Measurements from ENCODE around the gene MTR. TPM values are rescaled to one million over a fixed set of nuclear protein-coding genes. Genes with fewer than 3 reads are reported as not detected.

The MTR gene
- total RNA-seq, 1 experiment from 2014 or later: 35.5 TPM

- Histone ChIP-seq H2BK20ac (ENCODE audit: low read depth, low read length, poor library complexity, severe bottlenecking) (no peak overlapping the region), H4K20me1 (ENCODE audit: control insufficient read depth, insufficient read depth, insufficient read length) (no peaks in the 10 kb centered on the region), H2BK5ac (ENCODE audit: insufficient read length, low read length) (no peak overlapping the region), H3K9ac (ENCODE audit: extremely low read depth, insufficient read length, low read length) (no peak overlapping the region), H3K4me1 (ENCODE audit: insufficient read depth, low read length) (no peaks in the 10 kb centered on the region), H2AFZ (ENCODE audit: low read length) (no peak overlapping the region), H3K23me2 (ENCODE audit: insufficient read length, low read depth, low read length, poor library complexity, severe bottlenecking) (no peaks in the 10 kb centered on the region), H4K8ac (replicated peaks; ENCODE audit: insufficient read length, low read depth, low read length) (no peak overlapping the region), H3K56ac (ENCODE audit: insufficient read length, low read depth, low read length) (no peak overlapping the region), H3K4ac (ENCODE audit: low read depth, low read length) (no peak overlapping the region), H2AK5ac (ENCODE audit: insufficient read length, low read length) (no peak overlapping the region), H2BK120ac (ENCODE audit: low read depth, low read length, poor library complexity, severe bottlenecking) (no peak overlapping the region), H2BK12ac (ENCODE audit: insufficient read length, low read depth, low read length) (no peak overlapping the region), H3K14ac (ENCODE audit: insufficient read depth, low read length) (no peak overlapping the region), H3K79me2 (ENCODE audit: insufficient read depth, low read length) (no peaks in the 10 kb centered on the region), H3K18ac (ENCODE audit: insufficient read length, low read depth, low read length) (no peak overlapping the region), H3T11ph (ENCODE audit: low read length) (no peak overlapping the region), H4K91ac (ENCODE audit: insufficient read length, low read depth, low read length) (no peak overlapping the region), H4K5ac (ENCODE audit: insufficient read length, low read depth, low read length) (no peak overlapping the region), H3K23ac (ENCODE audit: insufficient read length, low read depth, low read length) (no peak overlapping the region), H3K4me2 (ENCODE audit: insufficient read depth, insufficient read length, low read length) (no peak overlapping the region), H2BK15ac (ENCODE audit: low read depth, low read length) (no peak overlapping the region; the same call in 1 of the 2 replicates), H3K79me1 (ENCODE audit: insufficient read depth, low read depth, low read length, poor library complexity, severe bottlenecking) (no peaks in the 10 kb centered on the region), H3K27ac (ENCODE audit: insufficient read length, low read depth, low read length) (no peak overlapping the region), H3K27me3 (ENCODE audit: insufficient read depth, low read length) (no peaks in the 10 kb centered on the region), H3K9me3 (ENCODE audit: control insufficient read depth, low read depth, low read length) (no peaks in the 10 kb centered on the region)
- no peak for DNase-seq
- TF ChIP-seq, protein P1, sequence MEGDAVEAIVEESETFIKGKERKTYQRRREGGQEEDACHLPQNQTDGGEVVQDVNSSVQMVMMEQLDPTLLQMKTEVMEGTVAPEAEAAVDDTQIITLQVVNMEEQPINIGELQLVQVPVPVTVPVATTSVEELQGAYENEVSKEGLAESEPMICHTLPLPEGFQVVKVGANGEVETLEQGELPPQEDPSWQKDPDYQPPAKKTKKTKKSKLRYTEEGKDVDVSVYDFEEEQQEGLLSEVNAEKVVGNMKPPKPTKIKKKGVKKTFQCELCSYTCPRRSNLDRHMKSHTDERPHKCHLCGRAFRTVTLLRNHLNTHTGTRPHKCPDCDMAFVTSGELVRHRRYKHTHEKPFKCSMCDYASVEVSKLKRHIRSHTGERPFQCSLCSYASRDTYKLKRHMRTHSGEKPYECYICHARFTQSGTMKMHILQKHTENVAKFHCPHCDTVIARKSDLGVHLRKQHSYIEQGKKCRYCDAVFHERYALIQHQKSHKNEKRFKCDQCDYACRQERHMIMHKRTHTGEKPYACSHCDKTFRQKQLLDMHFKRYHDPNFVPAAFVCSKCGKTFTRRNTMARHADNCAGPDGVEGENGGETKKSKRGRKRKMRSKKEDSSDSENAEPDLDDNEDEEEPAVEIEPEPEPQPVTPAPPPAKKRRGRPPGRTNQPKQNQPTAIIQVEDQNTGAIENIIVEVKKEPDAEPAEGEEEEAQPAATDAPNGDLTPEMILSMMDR (conservative IDR thresholded peaks at IDR 0.05): no peak
- Mint-ChIP-seq H3K36me3 (ENCODE audit: insufficient read depth in 1 of 3, low read depth in 3 of 3) (peaks cover 0 to under 1% (median 0%) of the 10 kb centered on the region in 3 experiments; a peak in 4 of 7 replicates), H3K4me3 (no peak overlapping the region), H3K4me1 (no peaks in the 10 kb centered on the region), H3K27me3 (ENCODE audit: low read depth) (no peaks in the 10 kb centered on the region), H3K9me3 (no peaks in the 10 kb centered on the region), H3K27ac (peak overlapping the region in 1 of 3 experiments; percentile 74; a peak in 1 of 7 replicates)
- no CpG with 5 or more reads among the region's 6 CpGs for WGBS (ENCODE audit: extremely low coverage, insufficient read length, low lambda C conversion rate)
Observed at GRCh38 chr1:236880209-236880608, 85.1 kb downstream of the MTR start.
